Activated CD8-positive, alpha-beta memory T cell treated with anti-CD3 and anti-CD28 coated beads for 4 hours (primary cell): Measurements from ENCODE around the gene PRDM16.
"Not testable (repeated sequence)": the region's sequence is repeated elsewhere in the genome, so short reads cannot be mapped to it uniquely, and the experiment has no call there.

Experiments used
- DNase-seq, 2 donors: peaks; one replicate each; pipeline ENCODE4 v3.0.0-alpha.2; 2020; ENCODE audit warnings: low read depth in 2 of 2

Gene PRDM16

DNA sequence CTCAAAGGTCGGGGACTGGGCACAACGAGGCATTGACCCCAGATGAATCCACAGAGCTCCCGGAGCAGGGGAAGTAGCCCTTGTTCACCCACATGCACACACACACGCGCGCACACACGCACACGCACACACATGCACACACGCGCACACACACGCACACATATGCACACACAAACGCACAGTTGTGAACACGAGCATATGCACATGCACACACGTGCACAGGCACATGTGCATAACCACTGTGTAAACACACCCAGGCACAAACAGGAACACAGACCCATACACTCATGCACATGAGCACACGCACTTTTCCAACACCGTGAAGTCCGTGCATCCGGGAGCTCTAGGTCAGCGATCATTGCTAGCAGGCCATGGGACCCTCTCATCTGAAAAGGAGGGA lies 208.6 kb downstream of the PRDM16 start:
- DNase-seq = no peak

DNA sequence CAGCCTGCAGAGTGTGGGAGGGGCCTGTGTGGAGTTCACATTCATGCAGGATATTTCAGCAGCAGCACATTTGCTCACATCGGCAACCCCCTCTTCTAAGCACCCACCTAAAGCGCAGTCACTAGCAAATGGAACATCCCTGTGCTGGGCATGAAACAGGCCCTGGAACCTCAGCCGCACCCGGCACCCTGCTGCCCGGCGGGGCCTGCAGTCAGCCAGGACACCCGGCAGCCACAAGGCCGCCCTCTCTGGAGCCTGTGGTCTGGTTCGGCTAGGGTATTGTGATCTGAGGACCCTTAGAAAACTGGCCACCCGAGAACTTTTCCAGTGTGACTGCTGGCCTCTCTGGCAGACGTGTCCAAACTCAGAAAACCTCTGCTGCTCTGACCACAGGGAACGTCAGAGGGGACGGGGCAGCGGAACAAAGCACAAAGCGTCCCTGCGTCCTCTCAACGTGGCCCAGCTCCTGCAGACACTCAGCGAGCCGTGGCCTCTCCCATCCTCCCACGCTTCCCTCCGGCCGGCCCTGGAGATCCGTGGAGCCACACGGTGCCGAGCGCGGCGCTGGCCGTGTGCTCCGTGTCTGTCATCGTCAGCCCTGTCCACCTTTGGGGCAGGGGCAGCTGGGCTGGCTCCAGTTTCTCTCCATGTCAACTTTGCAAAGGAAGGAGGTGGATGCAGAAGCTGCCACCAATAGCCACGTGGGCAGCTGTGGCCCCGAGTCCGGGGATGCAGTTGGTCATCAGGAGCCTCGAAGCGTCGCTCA lies 209.6 kb downstream of the PRDM16 start:
- no peak for DNase-seq

DNA sequence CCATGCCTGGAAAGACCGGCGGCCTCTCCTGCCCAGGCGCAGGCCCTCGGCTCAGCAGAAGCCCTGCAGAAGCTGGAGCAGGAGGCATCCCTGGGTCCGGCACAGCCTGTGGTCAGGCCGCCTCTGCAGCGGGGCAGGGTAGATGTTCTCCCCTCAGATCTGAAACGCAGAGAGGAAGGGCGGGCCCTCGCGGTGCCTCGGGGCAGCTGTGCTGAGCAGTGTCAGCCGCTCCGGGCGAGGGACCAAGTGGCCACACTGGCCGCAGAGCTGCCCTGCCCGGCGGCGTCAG lies 210.1 kb downstream of the PRDM16 start:
- DNase-seq = no peak

DNA sequence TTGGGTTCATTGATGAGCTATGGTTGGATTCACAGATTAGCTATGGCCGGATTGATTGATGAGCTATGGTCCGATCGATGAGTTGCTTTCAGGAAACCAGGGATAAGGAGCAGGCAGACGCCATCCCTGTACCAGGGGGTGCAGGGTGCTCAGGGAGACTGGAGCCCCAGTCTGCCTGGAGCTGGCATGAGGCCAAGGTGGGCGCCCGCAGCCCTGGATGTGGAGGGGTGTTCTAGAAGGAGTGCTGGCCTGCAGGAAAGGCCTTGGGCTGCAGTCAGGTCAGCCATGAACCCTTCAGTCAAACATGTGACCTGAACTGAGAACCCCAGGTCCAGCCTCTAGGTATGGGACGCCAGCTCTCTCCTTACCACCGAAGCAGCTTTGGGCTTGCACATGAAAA lies 212.7 kb downstream of the PRDM16 start:
- DNase-seq = no peak

DNA sequence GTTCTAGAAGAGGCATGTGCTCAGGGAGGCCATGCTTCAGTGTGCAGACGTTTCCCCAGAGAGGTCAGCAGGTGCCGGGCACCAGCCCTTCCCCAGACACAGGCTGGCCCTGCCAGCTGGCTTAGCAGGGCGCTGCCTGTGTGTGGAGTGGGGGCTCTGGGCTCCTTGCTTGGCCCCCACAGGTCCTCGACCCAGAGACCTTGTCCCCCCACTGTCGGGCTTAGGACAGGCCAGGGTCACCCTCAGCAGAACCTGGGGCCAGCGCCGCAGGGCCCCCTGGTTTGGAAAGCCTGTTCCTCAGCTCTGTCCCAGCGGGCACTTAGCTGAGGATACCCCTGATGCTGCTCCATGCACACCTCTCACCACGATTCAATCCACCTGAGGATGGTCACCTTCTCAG lies 213.2 kb downstream of the PRDM16 start:
- no peak for DNase-seq

DNA sequence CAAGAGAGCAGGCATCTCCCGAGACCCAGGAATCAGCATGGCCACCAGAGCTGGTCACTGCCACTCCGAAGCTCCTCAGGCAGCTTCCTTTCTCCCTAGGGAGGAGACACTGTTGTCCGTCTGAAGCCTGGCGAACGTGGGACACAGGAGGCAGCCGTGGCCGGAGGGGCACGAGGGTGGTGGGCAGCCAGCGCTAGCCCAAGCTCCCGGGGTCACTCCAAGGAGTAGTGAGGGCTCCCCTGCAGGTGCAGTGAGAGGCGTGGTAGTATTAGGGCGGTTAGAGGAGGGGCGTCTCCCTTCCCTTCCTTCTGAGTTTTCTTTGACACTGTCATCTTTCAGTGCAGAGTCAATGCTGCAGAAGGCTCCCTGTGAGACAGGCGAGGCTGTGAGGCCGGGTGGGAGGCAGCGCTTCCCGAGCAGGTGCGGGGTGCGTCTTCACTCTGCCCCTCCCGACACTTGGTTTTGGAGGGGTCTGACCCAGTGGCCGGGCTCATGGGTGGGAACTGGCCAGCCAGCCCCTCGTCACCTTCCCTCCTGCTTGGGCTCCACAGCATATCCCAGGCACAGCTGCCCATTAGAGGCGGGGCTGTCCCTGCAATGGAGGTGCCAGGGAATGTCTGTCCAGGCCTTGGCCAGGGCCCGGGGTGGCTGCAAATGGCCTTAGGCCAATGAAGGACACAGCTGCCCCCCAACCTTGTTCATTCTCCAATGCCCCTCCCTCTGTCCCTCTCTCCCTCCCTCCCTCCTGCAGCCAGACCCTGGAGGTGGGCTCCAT lies 213.8 kb downstream of the PRDM16 start:
- DNase-seq = no peak

DNA sequence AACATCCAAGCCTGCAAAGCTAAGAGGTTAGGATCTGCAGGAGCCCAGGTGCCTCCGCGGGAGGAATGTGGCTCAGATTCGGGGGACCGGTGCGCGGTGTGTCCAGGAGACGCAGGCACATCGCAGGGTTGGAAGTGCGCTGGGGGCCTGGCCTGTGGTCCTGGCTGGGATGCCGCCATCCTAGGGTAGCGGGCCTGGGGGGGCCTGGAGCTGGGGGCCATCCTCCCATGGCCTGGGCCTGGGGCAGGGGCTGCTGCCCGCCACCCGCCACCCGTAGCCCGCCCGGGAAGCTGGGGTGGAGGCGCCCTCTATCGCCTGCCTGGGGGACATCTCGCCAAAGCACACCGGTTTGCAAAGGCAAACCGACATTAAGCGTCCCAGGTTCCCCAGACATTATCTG lies 214.8 kb downstream of the PRDM16 start:
- no peak for DNase-seq

DNA sequence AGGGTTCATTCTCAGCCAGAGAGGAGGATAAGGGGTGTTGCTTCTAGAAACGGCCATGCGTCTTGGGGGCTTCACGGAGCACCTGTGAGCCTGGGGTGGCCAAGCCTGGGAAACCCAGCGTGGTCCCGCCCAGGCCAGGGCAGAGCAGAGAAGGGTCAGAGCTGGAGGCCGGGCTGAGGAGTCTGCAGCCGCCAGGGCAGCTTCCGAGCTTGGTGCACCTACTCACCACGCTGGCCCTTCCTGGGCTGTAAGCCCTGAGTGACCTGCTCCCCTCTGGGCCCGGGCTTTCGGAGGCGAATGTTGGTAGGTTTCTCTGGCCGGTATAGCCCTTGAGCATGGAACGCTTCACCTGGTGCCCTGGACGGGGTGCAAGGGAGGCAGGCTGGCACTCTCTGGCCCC lies 215.7 kb downstream of the PRDM16 start:
- no peak for DNase-seq

DNA sequence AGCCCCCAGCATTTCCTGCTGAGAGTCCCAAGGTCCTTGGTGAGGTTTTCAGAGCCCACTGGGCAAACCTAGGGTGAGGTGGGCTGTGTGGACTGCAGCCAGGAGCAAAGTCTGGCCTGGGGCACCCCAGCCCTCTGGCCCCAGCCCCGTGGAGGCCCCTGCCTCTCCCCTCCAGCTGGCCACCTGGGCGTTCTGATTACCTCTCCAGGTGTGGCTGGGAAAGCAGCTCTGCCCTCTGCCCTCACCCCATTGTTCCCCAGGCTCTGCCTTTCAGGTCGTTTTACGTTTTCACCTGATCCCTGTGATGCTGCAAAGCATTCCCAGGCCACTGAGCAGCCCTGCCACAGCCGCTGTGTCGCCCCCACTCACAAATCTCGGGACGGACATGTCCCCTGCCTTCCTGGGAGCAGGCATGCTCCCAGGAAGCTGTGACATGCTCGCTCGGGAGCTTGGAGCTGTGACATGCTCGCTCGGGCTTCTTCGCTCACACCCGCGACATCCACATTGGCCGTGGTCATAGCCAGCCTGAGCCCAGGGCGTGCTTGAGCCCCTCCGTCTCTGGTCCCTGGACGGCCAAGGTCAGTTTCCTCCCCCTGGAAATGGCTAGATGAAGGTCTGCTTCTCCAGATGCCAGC lies 216.2 kb downstream of the PRDM16 start:
- no peak for DNase-seq

DNA sequence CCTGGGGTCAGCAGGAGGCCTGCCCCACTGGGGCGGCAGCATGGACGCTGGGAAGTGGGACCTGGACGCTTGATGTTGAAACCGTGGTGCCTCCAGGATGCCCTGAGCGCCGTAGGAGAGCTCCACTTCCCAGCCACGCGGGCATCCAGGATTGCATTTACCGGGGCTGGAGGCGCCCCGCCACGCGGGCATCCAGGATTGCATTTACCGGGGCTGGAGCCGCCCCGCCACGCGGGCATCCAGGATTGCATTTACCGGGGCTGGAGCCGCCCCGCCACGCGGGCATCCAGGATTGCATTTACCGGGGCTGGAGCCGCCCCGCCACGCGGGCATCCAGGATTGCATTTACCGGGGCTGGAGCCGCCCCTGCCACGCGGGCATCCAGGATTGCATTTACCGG lies 218.1 kb downstream of the PRDM16 start:
- DNase-seq = not testable (repeated sequence)

DNA sequence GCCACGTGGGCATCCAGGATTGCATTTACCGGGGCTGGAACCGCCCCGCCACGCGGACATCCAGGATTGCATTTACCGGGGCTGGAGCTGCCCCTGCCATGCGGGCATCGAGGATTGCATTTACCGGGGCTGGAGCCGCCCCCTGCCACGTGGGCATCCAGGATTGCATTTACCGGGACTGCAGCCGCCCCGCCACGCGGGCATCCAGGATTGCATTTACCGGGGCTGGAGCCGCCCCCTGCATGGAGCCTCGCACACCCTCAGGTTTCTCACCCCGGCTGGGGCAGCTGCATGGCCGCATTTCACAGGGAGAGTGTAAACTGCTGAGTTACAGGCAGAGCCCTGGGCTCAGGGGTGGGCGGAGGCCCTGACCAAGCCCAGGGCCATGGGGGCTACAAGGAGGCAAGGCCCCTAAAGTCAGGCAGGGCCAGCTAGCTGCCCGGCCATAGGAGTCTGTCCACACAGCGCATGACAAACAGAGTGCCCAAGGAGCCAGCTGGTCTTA lies 218.7 kb downstream of the PRDM16 start:
- no peak for DNase-seq

DNA sequence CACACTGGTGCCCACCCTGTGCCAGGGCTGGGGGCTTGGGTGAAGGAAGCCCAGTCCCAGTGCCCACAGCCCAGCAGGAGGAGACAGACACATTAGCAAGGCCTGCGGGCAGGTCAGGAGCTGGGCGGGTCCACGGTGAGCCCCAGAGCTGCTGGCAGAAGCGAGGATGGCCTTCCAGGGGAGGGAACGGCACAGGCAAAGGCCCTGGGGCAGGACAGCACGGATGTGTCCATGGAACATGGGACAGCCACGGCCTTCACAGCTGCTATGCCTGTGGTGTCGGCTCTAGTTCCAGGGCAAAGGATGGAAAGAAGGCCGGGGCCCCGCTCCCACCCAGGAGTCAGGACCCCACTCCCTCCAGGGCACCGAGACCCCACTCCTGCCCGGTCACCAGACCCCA lies 220.5 kb downstream of the PRDM16 start:
- no peak for DNase-seq

DNA sequence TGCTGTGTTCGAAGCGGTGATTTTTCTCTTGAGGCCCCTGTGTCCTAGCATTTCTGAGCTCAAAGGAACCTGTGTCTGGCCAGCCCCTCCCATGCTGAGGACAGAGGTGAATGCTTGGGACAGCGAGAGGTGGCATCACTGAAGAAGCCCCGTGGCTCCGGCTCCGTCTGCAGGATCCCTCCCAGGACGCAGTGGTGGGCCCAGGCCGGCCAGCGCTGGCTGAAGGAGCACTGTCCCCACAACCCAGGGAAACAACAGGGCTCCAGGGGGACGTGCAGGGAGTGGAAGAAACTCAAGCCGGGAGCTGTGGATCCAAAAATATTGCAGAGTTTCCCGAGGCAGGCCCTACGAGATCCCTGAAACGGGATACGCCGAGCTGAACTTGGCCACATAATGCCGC lies 221.4 kb downstream of the PRDM16 start:
- no peak for DNase-seq

DNA sequence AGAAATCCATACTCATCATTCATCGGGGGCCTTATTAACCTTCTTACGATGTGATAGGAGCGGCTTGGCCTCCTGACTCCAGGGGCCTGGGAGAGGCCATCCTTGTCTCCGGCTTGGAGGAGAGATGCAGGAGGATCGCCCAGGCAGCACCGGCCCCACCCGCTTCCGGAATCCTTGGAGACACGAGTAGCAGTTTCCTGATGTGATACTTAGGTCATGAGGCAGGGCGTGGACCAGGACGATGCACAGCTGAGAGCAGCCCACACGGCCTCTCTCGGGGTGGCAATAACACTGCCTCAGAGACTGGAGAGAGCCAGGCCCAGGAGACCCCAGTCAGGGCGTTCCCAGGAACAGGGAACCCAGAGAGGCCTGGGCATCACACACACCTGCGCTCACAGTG lies 221.9 kb downstream of the PRDM16 start:
- no peak for DNase-seq

DNA sequence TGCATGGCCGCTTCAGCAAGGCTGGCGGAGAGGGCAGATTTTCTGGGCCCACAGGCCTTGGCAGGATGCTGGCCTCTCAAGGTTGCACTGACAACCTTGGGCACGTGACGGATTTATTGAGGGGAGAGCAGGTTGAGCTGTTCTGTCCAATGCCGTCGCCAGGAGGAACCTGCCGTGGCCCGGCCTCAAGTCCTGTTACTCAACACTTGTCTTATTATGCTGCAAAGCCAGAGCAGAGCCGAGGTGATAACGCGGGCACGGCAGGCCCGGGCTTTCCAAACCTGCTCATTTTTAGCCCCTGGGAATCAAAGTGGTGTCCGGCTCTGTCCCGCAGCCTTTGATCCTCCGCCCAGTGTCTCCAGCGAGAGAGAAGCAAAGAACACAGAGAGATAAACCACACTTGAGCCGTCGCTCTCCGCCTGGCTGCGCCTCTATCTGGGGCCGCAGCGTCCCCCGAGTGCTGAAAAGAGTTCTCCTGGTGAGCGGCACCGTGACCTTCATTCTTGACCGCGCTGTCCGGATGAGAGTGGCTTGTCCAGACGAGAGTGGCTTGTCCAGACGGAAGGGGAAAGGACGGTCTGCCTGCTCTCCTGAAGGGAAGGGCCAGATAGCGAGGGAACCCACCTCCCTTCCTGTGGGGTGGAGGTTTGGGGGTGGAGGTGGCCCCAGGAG lies 223.2 kb downstream of the PRDM16 start:
- no peak for DNase-seq

DNA sequence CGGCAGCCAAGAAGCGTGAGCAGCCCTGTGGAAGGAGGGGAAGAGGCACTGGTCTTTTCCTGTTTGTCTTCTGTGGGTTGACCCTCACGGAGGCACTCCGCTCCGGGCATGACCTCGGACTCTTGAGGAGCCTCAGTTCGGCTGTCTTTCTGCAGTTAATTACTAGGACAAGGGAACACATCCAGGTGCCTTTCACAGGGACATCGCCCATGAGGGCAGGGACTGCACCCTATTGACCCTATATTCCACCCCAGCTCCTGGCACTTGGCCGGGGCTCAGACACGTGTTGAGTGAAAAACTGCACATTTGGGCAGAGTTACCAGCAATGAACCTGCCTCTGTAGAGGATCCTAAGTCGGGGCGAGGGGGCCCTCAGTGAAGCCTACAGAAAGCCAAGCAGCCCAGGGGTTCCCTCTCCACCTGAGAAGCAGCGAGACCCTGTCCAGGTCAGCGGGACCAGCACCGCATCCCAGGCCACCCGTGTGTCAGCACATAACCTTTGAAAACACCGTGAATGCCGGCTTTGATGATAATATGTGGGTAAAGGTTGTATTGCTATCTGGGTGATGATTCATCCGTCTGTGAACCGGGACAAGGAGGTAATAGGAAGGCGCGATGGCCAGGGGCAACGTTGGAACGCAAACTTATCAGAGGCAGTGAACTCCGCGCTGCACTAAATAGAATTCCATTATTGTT lies 224.0 kb downstream of the PRDM16 start:
- no peak for DNase-seq

DNA sequence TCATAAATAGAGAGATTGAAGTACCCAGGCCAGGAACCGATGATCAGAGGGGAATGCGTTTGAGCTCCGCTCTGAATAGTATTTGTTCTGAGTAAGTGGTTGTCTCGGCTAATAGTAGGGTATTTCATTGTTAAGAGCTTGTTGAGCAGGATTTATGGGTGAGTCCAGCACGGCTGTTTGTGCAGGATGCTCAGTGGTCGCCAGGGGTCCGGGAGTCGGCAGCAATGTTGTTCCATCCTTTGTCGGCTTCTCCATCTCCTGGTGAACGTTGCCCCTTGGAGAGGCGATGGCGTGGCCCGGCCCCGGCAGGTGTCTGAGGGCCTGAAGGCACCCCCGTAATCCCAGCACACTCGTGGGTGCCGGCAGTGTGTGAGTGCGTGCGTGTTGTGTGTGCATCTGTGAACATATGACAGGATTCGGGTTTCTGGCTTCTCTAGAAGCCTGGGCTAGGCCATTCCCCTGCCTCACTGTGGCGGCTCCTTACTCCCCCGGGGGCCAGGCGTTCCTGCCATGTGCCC lies 224.6 kb downstream of the PRDM16 start:
- DNase-seq = no peak

DNA sequence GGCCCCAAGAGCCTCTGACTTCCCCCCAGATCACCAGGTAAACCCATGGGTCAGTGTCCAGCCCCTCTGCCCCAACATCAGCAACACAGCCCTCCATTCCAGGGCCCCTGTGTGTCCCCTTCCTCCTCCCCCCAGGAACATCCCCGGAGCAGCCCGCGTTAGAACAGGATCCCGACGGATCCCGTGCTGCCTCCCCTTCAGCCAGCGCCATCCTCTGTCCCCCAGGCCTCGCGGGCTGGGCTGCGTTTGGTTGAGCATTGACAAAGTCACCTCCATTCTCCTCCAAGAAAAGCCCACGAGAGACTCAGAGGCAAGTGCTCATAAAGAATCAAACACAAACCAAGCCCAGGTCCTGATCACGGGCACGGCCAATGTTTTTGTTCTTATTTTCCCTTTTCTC lies 225.4 kb downstream of the PRDM16 start:
- DNase-seq = no peak

DNA sequence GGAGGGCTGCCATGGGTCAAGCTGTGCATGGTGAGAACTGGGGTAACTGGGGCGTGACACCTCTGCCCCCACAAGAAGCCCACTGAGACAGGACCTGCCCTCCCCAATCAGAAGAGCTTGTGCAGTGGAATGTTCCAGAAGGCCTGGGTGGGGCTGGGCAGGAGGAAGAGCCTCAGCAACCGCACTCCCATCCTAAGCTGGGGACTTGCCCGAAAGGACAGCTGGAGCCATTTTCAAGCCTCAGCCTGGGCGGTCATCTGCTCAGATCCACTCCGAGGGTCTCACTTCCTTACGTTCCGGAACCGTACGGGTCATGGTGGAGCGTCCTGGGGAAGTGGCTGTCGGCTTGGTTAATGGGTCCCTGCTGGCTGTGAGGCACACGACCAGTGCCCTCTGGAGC lies 226.8 kb downstream of the PRDM16 start:
- no peak for DNase-seq

DNA sequence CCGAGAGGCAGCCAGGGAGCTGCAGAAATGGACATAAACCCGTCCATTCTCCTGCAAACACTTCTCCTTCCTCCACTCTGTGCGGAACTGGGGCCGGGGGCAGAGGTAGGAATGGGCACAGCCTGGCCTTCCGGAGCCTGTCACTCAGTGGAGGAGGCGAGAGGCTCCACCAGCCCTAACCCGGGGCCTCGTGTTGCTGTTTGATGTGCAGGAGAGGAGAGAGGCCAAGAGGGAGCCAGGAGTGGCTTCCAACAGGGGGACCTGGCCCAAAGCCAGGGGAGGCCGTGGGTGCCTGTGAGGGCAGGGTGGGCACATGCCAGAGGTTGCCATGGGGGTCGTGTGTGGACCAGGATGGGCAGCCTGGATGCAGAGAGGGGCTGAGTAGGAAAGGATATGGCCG lies 227.3 kb downstream of the PRDM16 start:
- no peak for DNase-seq

DNA sequence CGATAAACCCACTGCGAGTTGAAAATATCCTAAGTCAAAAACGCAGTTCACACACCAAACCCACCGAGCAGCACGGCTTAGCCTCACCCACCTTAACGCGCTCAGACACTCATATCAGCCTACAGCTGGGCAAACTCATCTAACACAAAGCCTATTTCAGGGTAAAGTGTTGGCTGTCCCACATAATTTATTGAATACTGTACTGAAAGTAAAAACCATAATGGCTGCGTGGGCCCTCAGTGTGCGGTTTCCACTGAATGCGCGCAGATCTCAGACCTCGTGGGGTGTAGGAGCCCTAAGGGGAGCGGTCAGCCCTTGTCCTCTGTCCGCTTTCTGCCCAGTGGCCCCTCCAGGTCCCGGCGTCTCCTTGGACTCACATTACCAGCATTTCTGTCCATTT lies 227.8 kb downstream of the PRDM16 start:
- no peak for DNase-seq

DNA sequence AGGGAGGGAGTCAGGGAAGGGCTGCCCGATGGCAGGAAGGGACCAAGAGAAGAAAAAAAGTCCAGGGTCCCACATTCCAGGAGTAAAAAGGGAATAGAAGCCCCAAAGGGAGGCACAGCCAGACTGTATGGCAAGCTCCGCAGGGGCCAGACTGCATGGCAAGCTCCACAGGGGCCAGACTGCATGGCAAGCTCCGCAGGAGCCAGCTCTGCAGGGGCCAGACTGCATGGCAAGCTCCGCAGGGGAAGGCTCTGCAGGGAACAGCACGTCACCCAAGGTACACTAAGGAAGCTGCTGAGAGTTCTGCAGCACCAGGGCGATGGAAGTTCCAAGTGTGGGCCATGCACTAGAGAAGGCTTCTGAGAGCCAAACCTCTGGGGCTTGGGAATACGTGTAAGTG lies 228.8 kb downstream of the PRDM16 start:
- no peak for DNase-seq
